ENCODE results near the gene ZNF730. TPM values are rescaled to one million over a fixed set of nuclear protein-coding genes. Genes with fewer than 3 reads are reported as not detected.

The ZNF730 gene
- total RNA-seq = 1.2 and 1.4 TPM in 2 replicates

DNA sequence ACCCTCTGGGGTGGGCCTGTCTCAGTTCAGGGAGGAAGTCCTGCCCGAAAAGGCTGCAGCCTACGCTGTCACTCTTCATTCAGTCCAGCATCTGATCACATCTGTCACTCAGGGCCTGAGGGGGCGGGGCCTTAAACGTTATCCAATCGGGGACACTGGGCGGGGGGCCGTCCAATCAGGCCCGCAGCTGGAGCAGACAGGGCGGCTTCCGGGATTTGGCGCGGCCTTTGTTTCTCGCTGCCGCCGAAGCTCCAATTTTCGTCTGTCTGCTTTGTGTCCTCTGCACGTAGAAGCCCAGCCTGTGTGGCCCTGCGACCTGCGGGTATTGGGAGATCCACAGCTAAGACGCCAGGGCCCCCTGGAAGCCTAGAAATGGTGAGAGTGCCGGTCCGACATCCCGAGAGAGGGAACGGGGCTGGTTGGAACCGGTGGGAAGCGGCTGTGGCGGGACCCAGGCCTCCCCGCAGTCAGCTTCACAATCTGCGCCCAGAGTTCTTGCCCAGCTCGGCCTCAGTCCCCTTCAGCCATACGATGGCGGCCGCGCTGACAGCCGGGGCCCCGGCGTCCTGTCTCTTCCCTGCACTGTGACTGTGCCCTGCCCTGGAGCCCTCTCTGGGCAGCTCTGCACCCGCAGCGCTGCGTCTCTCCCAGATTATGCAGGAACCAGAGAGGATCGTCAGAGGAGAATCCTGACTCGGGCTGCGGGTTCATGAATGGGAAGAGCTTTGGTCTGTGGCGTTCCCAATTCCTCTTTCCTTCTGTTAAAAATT, at the start of gene ZNF730:
ZNF730 (plus strand) TSS at position 224 of the 770 bp plus-strand sequence; CDS start at position 373, 149 bp downstream.

Other genes starting within 250 kb of the ZNF730 start
- not detected in 2 replicates for gene ZNF728, start 113.8 kb upstream of the ZNF730 start, total RNA-seq
- gene ZNF724, start 133.4 kb downstream of the ZNF730 start, total RNA-seq = 5.0 and 6.3 TPM in 2 replicates

All from airway epithelial cell (primary cell).